Heart left ventricle (tissue), 13 donors: ENCODE data around the gene ODAD3.

Source experiments
- POLR2A ChIP-seq, 2 donors: fragments of 450-650 bp; IDR thresholded peaks; one replicate each; pipeline ENCODE4 v1.6.1; 2017; ENCODE audit warnings: antibody characterized with exemption in 2 of 2, mild to moderate bottlenecking in 2 of 2, moderate library complexity in 2 of 2
- TF ChIP-seq, protein P1 (sequence below), 12 donors: fragments of 200-600 bp; sonication (generic) in 4 of 12; IDR thresholded peaks; one replicate each; pipeline versions ENCODE4 v1.5.0 to v1.8.0; 2018 to 2022; ENCODE audit warnings: antibody characterized with exemption in 12 of 12, mild to moderate bottlenecking in 5 of 12
- donor health status: ischemic (EF 13 %, LVEDD 7.1; RV severe dilation, severe dysfunction).
- donor health status: DM: no; HTN: yes; CAD: no.
- donor health status: DM: no; HTN: no; CAD: no.
- donor health status: ischemic (EF 25% LVEDD 6.9; RV normal size, moderate dysfunction).
- donor health status: ischemic (EF 25% LVEDD 5.7; RV mildly dilated, moderate dysfunction).
- donor health status: ischemic (EF 35%, LVEDD 5.7; RV mildly dilated, moderate dysfunction).
- donor health status: nonischemic (EF 11% LVEDD 7.7; RV severe dilation, severe dysfunction).
- donor health status: DM: yes; HTN: yes; CAD: no.
- donor health status: PGD.
- donor health status: ischemic (EF 29% LVEDD 5.4; RV normal size, mild dysfunction).
- donor health status: nonischemic (EF 23%, LVEDD 6.1; RV moderate dilation, normal function).

- TF ChIP-seq, protein P1, sequence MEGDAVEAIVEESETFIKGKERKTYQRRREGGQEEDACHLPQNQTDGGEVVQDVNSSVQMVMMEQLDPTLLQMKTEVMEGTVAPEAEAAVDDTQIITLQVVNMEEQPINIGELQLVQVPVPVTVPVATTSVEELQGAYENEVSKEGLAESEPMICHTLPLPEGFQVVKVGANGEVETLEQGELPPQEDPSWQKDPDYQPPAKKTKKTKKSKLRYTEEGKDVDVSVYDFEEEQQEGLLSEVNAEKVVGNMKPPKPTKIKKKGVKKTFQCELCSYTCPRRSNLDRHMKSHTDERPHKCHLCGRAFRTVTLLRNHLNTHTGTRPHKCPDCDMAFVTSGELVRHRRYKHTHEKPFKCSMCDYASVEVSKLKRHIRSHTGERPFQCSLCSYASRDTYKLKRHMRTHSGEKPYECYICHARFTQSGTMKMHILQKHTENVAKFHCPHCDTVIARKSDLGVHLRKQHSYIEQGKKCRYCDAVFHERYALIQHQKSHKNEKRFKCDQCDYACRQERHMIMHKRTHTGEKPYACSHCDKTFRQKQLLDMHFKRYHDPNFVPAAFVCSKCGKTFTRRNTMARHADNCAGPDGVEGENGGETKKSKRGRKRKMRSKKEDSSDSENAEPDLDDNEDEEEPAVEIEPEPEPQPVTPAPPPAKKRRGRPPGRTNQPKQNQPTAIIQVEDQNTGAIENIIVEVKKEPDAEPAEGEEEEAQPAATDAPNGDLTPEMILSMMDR (IDR thresholded peaks at IDR 0.05) = no peak
- TF ChIP-seq POLR2A (IDR thresholded peaks at IDR 0.05) = no peak
Observed at GRCh38 chr19:11384778-11385129, 50.2 kb downstream of the ODAD3 start.
